ENCODE results near the gene SEMA4D.

GRCh38 chr9:89446961-89447310, 51.0 kb downstream of the SEMA4D start:
- no peak for TF ChIP-seq CTCF (conservative IDR thresholded peaks at IDR 0.05)
- TF ChIP-seq EZH2 (IDR thresholded peaks at IDR 0.05; ENCODE audit: low read depth), result no peak

Measured in PC-9 (cell line).